Caki2 (cell line): Measurements from ENCODE around the gene HOXA9. TPM values are rescaled to one million over a fixed set of nuclear protein-coding genes. Genes with fewer than 3 reads are reported as not detected.
A peak's percentile ranks its signal among the peaks of the same experiment; 100 is the strongest.

Source experiments
- DNase-seq: peaks from one replicate; pipeline ENCODE4 v3.0.0-alpha.2; 2015; ENCODE audit warnings: low read depth
- in situ Hi-C: cut with HindIII; loops from 2 replicates; pipeline ENCODE4 v1.10.0; 2016; ENCODE audit warnings: low sequenced_read_pairs, low pct_unique_long_range_greater_than_20kb, mixed read lengths
- total RNA-seq: library from RNA; depleted of rRNA; stranded (reverse); fragments of >200 nt; shearing (Covaris generic); gene quantifications from 2 replicates; pipeline ENCODE4 v1.2.3, GENCODE V29; 2014; ENCODE audit warnings: low replicate concordance

HOXA9 gene
- total RNA-seq, 1 experiment from 2014 or later: 46.9 TPM

DNA sequence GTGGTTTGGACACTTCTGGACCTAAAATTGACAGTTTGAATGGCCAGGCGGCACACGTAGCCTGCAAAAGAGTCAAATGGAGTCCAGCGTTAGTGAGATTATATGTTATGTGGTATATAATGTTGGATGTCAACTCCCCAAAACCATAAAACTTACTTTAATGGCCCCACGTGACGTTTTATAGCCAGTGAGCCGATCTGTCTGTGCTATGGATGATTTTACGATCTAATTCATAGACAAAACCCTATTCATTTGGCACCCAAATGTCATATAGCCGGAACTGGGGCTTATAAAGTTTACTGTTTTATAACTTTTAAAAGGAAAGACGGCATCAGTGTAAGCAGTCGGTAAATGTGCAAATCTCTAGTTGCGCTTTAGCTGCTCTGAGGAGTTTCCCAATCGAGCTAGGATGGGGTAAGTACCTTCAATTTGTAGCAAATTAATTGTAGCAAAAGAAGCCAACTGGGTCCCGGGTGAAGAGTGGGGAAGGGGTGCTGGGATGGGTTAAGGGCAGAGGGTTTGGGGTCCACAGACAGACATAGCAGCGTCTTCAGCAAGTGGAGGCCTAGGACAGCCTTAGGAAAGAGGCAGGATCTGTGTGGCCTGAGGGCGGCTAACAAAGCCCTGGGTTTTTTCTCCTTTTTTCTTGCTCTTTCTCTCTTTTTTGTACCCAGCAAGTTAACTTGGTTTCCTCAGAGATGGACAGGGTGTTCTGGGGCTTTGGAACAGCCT, 25.0 kb downstream of the HOXA9 start:
- in situ Hi-C loops: no loop called here
- no peak for DNase-seq

DNA sequence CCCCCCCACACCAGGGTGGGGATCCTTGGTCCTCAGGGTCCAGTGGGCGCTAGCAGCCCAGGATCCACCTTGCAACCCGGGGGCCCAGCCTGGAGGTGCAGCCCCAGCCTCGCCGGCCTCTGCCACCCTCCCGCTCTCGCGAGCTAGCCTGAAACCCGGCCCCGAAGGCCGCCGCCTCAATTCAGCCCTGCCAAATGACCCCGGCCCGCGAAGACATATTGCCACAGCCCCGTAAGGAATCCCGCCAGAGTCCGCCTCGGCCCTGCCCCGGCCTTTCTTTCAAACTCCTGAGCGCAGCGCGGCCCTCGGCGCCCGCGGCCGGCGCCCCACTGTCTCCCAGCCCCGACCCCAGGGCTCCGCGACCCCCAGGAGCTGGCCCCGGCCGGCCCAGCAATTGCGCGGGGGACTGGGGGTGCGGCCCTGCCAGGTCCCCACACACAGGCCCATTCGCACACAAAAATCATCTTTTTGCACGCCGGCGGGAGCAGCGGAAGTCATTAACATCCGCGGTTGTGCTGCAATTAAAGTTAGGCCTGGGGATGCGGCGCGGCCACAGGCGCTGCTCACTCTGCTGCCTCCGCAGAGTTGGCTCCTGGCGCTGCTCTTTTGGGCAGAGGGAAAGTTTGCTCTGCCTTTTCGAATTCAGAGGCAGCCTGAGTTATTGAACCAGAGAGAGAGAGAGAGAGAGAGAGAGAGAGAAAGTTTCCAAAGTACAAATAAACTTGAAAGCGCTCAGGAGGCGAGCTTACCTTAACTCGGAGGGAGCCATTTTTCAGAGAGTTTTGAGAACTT, 25.8 kb downstream of the HOXA9 start:
- no peak for DNase-seq
- in situ Hi-C loops: no loop called here

DNA sequence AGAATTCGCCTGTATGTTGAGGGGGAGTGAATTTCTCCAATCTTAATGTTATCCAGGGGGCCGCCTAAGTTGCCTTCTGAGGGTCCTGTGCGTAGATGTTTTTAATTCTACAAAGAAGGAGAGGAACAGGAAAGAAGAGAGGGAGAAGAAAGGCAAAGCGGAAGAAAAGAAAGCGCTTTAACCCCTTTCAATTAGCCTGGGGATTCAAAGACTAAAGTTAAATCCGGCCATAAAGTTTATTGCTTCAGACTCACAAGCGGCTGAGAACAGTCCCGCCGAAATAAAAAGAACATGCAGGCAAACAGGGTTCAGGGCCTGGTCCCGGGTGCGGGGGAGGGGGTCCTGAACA, 26.4 kb downstream of the HOXA9 start:
- in situ Hi-C loops: no loop called here
- no peak for DNase-seq

DNA sequence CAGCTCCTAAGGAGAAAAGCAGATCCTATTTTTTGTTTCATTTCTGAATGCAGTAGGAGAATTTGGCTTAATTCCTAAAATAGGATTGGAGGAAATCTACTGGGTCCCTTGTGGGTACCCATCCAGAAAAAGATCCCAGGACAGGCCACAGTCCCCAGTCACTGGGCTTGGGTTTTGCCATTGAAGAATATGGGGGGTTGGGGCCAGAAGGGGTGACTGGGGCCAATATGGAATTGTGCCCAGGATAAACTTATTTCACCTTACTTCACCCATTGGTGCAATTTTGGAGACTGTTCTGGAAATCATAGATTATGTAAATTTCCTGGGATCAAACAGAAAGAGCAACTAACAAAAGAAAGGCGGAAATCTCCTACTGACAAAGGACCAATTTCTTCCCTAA, 26.9 kb downstream of the HOXA9 start:
- in situ Hi-C loops: no loop called here
- no peak for DNase-seq

DNA sequence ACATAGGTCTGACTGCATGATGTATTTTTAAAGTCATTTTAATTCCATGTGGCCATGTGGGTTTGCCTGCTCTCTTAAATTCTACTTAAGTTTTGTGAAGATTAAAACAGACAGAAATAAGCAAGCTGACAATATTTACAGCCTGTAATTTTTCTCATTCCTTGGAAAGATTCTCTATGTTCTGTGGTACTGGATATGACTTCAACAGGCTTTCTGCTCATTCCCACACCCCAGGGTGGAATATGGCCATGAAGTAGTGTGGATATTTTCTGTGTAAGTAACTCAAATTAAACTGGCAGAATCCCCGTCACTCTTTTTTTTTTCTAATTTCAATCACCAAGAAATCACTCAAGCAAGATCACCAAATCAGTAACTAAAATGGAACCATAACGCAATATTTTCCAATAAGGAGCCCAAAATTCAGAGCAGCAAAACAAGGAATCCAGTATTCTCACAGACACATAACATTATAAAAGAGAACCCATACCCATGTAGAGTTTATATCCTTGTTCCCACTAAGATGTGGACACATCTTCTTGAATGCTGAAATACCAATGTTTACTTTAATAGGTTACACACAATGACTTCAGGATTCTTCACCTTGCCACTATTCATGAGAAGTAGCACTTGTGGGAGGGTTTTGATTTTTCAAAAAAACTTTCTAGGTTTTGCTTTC, 27.6 kb downstream of the HOXA9 start:
- peak; percentile 75 for DNase-seq
- in situ Hi-C loops: no loop called here

DNA sequence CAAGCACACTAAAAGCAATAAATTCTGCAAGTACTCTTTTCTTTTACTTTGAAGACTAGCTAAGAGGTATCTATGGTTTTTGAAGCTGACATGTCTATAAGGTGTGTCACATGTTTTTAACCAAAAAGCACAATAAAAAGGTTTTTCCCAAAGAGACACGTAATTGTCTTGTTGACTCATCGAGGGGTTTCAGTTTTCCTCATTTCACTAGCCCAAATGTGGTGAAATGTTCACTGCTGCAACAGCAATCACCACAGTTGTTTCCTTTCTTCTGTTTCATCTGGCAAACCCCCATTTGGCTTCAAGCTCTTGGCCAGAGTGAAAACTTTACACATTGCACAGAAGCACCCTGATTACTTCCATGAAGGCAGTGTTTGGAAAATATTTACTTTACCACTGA, 30.9 kb downstream of the HOXA9 start:
- DNase-seq: peak; percentile 59
- in situ Hi-C loops: no loop called here

DNA sequence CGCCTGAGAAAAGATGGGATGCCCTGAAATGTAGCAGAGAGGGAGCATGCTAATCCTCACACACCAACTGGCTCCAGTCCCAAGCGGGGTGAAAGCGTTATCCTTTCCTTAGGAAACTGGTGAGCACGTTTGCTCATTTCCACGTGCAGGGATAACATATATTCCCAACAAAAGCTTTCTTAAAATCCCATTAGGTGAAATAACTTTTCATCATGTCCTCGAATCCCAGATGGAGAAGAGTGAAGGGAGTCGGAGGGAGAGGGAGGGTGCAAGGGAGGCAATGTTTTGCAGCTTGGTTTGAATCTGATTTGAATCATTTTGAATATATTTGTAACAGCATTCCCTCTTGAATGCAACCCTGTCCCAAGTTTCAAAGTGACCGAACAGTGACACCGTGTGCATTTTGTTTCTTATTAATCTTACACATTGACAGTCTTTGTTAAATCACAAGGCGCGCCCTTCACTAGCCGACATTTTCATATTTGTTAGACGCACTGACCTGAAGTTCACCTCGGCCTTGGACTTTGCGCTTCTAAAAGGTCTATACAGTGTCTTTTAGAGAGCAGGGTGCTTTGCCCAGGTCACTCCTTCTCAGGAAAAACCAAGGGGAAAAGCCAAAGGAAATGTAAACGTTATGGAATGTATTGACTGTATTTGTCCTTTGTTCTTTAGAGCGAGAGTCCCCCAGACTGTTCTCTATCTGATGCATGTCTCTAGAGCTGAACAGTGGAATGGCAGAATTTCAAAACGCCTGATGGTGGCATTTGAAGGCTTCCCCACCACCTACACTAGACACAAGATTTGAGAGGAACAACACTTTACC, 31.7 kb downstream of the HOXA9 start:
- peak; percentile 92 for DNase-seq
- in situ Hi-C loops: no loop called here

DNA sequence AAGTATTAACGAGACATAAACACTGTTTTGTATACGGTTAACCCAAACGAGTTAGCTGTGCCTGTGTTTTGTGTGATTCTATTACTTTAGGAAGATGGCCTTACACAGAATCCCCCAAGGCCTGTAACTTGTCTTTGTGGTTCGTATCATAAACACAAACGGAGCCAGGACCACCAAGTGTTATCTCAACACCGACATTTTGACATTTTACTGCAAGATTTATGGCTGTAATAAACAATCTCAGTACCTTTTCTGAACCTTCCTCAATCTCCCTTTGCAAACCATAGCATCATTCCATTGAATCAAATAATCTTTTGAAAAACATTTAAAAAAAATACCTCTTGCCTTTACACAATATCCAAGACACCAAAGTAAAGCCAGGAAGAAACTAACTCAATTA, 32.4 kb downstream of the HOXA9 start:
- in situ Hi-C loops: no loop called here
- DNase-seq: no peak

DNA sequence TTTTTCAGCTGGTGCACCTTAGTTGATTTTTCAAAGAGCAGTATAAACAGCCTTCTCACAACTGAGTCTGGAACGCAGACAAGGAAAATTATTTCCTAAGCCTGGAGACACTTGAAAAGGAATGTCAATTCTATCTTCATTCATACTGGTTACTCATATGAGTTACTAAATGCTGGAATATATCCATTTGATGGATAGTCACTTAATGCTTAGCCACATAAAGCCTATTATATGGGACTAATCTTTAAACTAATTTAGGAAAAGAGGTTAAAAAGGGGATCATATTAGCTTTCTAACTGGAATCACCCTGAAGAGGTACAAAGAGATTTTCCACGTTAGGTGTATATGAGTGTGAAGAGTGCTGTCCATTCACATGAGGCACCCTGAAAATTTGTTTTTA, 33.1 kb downstream of the HOXA9 start:
- in situ Hi-C loops: no loop called here
- peak; percentile 31 for DNase-seq

DNA sequence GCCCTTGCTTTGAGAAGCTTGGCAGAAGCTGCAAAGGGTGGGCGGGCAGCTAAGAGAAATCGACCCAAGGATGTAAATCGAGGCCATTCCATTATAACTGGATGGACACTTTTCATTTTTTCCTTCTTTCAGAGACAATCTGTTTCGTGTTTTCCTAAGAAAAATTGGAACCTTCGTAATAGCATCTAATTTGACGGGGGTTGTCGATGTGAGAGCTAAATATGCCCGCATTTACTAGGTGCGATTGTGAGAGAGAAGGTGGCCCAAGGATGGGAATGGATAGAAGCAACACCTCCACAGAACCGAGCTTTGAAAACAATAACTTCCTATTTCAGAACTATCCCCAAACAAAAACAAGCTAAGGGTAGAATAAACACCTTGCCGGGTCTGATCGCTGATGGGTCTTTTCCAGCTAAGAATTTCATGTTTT, 33.9 kb downstream of the HOXA9 start:
- in situ Hi-C loops: no loop called here
- DNase-seq: no peak

DNA sequence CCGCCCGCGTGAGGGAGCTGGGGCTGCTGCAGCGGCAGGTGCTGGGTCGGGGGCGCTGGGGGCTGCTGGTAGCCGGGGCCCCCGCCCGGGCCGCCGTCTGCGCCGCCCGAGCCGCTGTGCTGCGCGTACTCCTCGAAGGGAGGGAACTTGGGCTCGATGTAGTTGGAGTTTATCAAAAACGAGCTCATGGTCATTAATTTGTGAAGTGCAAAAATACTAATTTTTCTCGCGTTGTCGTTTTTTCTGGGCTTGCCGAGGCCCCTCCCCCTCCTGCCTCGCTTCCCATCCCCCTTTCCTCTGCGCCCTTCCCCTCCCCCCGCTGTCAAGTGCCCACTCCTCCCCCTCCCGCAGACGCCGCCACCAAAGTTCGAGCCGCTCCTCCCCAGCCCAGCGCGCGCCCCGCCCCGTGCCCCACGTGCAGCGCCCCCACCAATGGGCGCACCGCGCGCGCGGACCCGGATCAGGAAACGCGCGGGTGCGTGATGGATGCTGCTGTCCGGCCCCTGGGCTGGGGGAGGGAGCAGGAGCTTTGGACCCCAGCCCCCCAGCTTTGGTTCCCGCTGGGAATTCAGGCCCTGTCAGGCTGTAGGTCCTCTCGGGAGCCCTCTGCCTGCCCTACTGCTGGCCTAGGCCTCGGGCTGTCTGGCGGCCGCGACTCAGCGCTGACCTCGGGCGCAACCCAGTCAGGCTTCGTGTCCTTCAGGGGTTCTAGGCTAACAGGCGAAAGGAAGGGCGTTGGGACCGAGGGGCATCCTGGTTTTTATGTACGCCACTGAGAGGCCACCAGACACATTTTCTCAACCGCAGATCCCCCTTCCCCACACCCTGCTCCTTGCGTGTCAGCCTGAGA, 34.6 kb downstream of the HOXA9 start, which contains the start of gene HOXA4:
TSS of gene HOXA4 (minus strand) at position 218 of the 850 bp plus-strand sequence. CDS start at position 194, 24 bp downstream.
- in situ Hi-C loops: no loop called here
- peak; percentile 90 for DNase-seq

DNA sequence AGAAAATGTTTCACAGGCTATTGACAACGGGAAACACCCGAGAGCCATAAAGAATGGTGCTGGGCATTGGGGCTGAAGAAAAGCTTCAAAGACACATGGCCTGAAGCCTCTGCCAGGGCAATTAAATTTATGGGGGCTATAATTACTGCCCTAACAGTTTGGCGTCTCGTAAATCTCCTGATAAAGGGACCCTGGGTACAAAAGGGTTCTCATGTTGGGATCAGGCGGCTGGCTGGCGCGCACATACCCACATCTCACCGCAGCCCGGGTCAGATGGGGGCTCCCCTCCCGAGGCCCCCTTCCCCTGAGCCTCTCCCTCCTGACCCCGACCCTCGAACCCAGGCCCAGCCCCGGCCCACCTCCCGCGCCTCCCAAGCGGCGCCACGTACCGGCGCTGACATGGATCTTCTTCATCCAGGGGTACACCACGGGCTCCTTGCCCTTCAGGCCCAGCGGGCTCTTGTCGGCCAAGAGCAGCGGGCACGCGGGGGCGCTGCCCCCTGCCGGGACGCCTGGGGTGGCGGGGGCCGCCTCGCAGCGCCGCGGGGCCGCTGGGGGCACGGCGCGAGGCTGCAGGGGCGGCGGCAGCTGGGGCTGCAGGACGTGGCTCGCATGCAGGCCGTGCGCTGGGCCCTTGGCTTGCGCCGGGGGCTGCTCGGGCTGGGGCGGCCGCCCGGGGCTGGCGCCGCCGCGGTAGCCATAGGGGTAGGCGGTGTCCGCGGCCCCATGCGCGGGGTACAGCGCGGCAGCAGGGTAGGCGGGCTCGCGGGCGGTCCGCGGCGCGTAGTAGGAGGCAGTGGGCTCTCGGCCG, 35.4 kb downstream of the HOXA9 start:
- in situ Hi-C loops: loop anchor here (5.0 kb wide), 1 partner anchor 32 kb away; no protein-coding TSS in a partner anchor
- DNase-seq: peak; percentile 28

DNA sequence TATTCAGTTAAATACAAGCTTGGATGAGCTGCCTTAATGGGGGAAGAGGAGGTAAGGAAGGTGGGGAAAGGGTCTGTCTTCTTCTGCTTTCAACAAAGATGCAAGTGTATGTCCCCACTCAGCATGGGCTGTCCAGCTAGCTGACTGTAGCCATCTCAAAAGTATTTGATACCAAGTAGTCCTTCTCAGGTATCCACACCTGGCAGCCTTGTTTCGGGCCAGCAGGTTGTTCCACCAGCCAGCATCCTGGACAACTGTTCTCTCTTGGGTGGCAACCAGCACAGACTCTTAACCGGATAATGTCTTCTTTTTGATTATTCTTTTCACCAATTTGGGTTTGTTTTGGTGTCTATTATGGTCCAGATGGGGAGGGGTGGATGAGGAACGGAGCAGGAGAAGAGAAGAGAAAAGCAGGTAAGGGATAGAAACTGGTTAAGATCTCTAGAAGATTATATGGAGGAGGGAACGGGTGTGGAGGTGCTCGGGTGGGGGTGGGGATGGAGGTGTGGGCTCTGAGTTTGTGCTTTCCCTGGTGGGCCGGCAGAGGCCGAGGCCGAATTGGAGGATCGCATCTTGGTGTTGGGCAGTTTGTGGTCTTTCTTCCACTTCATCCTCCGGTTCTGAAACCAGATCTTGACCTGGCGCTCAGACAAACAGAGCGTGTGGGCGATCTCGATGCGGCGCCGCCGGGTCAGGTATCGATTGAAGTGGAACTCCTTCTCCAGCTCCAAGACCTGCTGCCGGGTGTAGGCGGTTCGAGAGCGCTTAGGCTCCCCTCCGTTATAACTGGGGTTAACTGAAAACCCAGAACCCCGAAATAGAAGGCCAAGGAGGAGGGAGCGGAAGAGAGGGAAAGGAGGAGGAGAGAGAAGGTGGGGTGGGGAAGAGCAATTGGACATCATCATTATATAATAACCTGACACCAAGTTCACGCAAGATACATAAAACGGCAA, 36.3 kb downstream of the HOXA9 start:
- in situ Hi-C loops: loop anchor here (5.0 kb wide), 1 partner anchor 33 kb away; no protein-coding TSS in a partner anchor
- DNase-seq: peak; percentile 74

DNA sequence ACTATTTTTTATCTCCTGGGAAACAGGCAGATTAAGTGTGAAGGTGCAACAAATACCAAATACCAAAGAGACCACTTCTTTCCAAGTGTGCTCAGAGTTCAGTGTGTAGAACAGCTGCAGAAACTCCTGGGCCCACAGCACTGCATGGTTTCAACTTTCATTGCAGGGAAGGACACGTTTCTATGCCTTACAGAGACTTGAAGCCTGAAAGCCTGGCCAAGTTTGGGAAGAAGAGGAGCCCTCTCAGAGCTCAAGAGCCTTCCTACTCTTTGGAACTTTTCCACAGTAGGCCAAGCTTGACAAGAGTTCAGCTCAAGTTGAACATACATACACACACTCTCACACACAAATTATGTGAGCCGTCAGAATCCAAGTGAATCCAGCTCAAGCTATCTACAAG, 37.3 kb downstream of the HOXA9 start:
- in situ Hi-C loops: loop anchor here (5.0 kb wide), 1 partner anchor 34 kb away; no protein-coding TSS in a partner anchor
- peak; percentile 61 for DNase-seq

DNA sequence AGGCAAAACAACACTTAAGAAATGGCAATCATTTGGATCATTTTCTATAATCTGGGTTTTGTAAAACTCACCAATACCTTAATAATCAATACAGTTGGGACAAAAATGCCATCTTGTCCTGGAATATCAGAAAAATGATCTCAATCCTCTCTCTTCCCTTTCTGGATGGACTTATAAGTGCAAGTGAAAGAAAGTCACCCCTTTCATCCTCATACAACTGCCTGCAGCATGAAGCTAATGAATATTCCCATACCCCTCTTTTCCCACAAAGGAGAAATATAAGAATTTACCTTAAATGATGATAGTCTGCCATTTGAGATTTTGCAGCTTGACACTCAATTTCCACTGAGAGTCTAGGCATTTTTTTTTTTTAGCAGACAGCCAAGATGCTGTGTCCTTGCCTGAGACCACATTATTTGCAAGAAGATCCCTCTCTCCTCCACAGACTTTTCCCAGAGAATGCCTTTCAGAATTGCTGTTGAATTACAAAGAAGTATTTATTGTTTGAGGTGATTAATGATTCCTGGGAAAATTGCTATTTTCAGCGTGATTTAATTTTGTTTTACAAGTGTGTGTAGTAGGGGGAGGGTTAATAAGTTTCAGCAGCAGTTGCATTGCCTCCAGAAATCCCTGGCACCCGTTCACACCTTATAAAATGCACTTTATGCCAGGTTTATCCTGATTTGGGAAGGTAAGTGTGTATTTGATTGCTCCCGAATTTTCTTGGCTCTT, 38.6 kb downstream of the HOXA9 start:
- in situ Hi-C loops: loop anchor here (5.0 kb wide), 1 partner anchor 36 kb away; no protein-coding TSS in a partner anchor
- peak; percentile 59 for DNase-seq
